ENCODE measurements around the gene TMEM79. TPM values are rescaled to one million over a fixed set of nuclear protein-coding genes. Genes with fewer than 3 reads are reported as not detected.

Gene TMEM79, protein sequence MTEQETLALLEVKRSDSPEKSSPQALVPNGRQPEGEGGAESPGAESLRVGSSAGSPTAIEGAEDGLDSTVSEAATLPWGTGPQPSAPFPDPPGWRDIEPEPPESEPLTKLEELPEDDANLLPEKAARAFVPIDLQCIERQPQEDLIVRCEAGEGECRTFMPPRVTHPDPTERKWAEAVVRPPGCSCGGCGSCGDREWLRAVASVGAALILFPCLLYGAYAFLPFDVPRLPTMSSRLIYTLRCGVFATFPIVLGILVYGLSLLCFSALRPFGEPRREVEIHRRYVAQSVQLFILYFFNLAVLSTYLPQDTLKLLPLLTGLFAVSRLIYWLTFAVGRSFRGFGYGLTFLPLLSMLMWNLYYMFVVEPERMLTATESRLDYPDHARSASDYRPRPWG
- 1.3 and 2.2 TPM in 2 replicates for total RNA-seq

DNA sequence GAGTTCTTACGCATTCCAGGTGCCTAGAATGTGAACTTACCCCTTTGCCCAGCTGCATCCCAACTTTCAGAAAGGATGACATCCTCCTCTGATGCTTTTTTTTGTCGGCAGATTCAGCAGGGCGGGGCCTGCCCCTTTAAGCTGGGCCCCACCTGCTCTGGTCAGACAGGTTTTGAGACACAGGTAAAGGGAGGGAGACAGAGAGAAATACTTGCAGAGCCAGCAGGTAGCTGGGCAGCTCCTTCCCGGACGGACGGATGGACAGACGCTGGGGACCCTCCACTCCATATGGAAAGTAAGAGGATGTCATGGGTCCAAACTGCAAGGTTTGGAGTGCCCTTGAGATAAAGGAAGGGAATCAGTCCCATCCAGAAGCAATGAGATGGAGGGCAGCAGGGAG, at the start of gene TMEM79:
TMEM79 (plus strand) TSS at position 214 of the 400 bp plus-strand sequence. CDS start 902 bp downstream, outside the sequence.

DNA sequence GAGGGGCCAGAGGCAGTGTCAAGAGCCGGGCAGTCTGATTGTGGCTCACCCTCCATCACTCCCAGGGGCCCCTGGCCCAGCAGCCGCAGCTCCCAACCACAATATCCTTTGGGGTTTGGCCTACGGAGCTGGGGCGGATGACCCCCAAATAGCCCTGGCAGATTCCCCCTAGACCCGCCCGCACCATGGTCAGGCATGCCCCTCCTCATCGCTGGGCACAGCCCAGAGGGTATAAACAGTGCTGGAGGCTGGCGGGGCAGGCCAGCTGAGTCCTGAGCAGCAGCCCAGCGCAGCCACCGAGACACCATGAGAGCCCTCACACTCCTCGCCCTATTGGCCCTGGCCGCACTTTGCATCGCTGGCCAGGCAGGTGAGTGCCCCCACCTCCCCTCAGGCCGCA, 42.2 kb upstream of the TMEM79 start, which contains the start of gene BGLAP:
BGLAP (plus strand) TSS at position 259 of the 400 bp plus-strand sequence; CDS start at position 307, 48 bp downstream.

GRCh38 chr1:156247460-156248322, 36.4 kb upstream of the TMEM79 start, which contains the start of gene PAQR6:
PAQR6 (minus strand) TSS chr1:156248056; CDS start chr1:156246731, 1,325 bp downstream.

DNA sequence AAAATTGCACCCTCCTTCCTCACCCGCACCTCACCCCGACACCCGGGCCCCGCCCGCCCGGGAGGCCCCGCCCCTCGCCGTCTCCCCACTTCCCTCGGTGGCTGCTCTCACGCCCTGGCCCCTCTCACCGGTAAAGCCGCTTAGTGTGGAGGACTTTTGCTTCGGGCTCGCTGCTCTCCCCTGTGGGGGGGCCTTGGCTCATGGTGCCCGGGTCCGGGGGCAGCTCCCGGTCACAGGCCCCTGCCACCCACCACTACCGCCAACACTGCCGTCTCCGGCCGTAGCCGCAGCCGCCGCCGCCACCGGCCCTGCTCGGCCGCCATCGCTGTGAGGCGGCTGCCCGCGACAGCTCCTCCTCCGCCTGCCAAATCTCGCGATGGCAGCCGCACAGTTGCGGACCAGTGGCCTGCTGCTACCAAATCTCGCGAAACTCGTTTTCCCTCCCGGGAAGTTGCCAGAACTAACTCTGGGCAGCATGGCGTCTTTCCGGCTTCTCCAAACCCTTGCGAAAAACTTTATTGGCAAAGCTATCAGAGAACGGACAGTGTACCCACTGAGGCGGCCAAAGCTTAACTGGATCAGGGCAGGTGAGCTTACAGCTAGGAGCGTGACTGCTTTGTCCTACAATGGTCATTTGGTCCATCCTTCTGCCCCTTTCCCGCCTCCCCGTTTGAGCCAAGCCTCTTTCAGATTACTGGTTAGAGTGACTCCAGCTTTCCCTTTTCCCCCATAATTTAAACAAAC, 1.5 kb upstream of the TMEM79 start, which contains the start of gene SMG5:
SMG5 (minus strand) TSS at position 347 of the 744 bp plus-strand sequence; CDS start at position 202, 145 bp downstream.

DNA sequence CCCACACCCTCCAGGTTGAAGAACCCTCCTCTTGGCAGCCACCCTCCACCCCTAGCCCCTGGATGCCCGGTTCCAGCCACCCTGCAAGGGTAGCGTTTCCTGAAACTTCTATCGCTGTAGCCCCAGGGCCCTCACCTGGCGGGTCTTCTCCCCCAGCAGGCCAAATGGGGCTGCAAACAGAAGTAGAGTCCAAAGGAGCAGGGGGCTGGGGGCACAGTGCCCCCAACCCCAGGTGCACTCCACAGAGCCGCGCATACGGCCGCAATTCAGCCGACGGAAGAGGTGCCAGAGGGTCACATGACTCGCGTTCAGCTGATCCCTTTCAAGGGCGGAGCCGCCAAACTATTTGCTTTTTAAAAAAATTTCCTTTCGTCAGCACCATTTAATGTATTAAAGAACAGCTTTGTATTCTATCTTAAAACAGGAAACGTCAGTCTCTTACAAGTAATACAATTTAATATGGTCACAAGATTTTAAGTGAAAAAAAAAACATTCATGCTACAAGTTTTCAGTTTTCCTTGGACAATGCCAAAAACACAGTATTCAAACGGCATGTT, 11.3 kb downstream of the TMEM79 start, which contains the start of gene GLMP:
GLMP (minus strand) TSS at position 289 of the 557 bp plus-strand sequence; CDS start at position 255, 34 bp downstream.

DNA sequence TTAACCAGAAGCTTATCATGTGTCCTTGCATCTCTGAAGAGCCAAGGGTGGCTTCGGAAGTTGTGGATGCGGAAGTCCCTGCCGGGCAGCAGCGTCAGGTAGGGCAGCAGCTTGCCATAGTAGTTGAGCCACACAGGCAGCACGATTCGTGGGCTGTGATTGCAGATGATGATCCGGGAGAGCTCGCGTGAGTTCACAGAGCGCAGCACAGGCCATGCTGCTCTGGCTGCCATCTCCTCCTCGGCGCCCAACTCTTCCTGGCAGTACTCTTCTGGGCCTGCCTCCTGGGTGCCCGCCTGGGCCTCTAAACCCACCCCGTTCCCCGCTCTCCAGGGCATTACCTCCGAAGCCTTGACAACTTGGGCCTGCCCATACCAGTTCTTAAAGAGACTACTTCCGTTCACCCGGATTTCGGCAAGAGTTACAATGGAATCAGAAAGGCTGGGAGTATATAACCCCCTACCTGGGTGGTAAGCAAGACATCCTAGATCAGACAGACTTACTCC, 14.8 kb downstream of the TMEM79 start, which contains the start of gene VHLL:
VHLL (minus strand) TSS at position 456 of the 506 bp plus-strand sequence; CDS start at position 338, 118 bp downstream.

DNA sequence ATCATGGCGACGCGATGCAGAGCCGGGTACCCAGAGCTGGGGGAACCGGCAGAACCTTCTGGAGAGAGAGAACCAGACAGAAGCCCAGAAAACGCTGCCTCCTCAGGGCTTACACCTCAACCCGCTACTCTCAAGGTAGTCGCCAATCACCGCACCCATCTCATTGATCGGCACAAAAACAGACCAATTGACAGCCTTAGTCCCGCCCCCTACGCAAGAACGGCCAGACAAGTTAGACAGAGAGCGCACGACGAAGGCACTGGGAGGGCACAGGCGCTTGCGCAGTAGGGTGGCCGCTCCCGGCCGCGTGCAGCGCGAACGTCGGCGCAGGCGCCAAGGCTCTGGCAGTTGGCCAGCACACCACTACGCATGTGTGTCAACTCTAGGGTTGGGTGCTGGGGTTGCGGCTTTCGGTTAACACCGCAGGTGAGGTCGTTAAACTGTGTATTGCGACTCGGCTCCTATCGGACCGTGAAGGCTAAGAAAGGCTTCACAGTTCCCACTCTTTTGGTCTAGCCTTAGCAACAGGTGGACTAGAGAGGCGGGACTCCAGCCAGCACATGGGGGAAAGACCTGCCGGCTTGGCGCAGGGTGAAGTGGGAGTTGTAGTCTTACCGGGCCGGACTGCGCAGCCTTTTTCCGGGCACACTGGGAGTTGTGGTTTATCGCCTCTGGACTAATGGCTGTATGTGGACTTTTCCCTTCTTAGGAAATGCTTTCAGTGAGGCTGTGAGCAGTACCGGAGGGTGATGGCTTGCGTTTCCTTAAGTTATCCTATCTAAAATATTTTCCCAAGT, 54.3 kb downstream of the TMEM79 start, which contains the start of the genes CCT3 and TSACC:
CCT3 (minus strand) TSS at position 113 of the 797 bp plus-strand sequence; CDS start at position 5, 108 bp downstream.
TSACC (plus strand) TSS at position 347 of the 797 bp plus-strand sequence. CDS start 1,232 bp downstream, outside the sequence.

Other genes with a start within 250 kb of the TMEM79 start
- 8.8 and 9.4 TPM in 2 replicates for gene UBQLN4, start 230.5 kb upstream of the TMEM79 start, total RNA-seq
- 60.7 and 86.5 TPM in 2 replicates for gene LAMTOR2, start 229.5 kb upstream of the TMEM79 start, total RNA-seq
- not detected in 2 replicates for gene RAB25, start 223.2 kb upstream of the TMEM79 start, total RNA-seq
- 1.3 and 1.6 TPM in 2 replicates for gene MEX3A, start 201.9 kb upstream of the TMEM79 start, total RNA-seq
- gene LMNA, start 169.6 kb upstream of the TMEM79 start, total RNA-seq = 865 and 1,009 TPM in 2 replicates
- 0.57 and 0.83 TPM in 2 replicates for gene SEMA4A, start 130.7 kb upstream of the TMEM79 start, total RNA-seq
- gene SLC25A44, start 90.2 kb upstream of the TMEM79 start, total RNA-seq = 5.5 and 7.2 TPM in 2 replicates
- 17.2 and 21.9 TPM in 2 replicates for gene PMF1, start 71.3 kb upstream of the TMEM79 start, total RNA-seq
- gene BGLAP, start 42.1 kb upstream of the TMEM79 start, total RNA-seq = 0.09 and 0.14 TPM in 2 replicates
- gene PAQR6, start 36.3 kb upstream of the TMEM79 start, total RNA-seq = 0.14 and 0.28 TPM in 2 replicates
- gene SMG5, start 1.5 kb upstream of the TMEM79 start, total RNA-seq = 29.2 and 34.9 TPM in 2 replicates
- 72.1 and 81.4 TPM in 2 replicates for gene GLMP, start 11.4 kb downstream of the TMEM79 start, total RNA-seq
- gene VHLL, start 15.0 kb downstream of the TMEM79 start, total RNA-seq = 0.28 TPM in 1 of 2 replicates, not detected in the other
- gene CCT3, start 54.0 kb downstream of the TMEM79 start, total RNA-seq = 323 and 340 TPM in 2 replicates
- not detected in 2 replicates for gene TSACC, start 54.2 kb downstream of the TMEM79 start, total RNA-seq
- gene RHBG, start 84.9 kb downstream of the TMEM79 start, total RNA-seq = not detected in 2 replicates
- 4.2 and 4.3 TPM in 2 replicates for gene MEF2D, start 216.4 kb downstream of the TMEM79 start, total RNA-seq